Activated T-helper 2 cell treated with anti-CD3 and anti-CD28 coated beads, Interferon-gamma antibody, Interleukin-2, Interleukin-4, amounts not matched to agents 10 μg/mL and 5 μg/mL and 100 μg/mL, durations not matched to agents 14 hours and 24 hours and 36 hours (primary cell): Measurements from ENCODE around the gene IQSEC1. TPM values are rescaled to one million over a fixed set of nuclear protein-coding genes. Genes with fewer than 3 reads are reported as not detected.
"Not testable (repeated sequence)": the region's sequence is repeated elsewhere in the genome, so short reads cannot be mapped to it uniquely, and the experiment has no call there.

Experiments used
- DNase-seq: peaks from one replicate; pipeline ENCODE4 v3.0.0; 2021; ENCODE audit warnings: low spot score
- H3K27ac Mint-ChIP-seq: one replicate; pipeline ENCODE4 v1.8.0; 2021; ENCODE audit warnings: mixed read lengths
- H3K27me3 Mint-ChIP-seq: one replicate; pipeline ENCODE4 v1.8.0; 2021; ENCODE audit warnings: low read depth, mixed read lengths
- H3K36me3 Mint-ChIP-seq: one replicate; pipeline ENCODE4 v1.8.0; 2021; ENCODE audit warnings: low read depth, mixed read lengths
- H3K4me1 Mint-ChIP-seq: one replicate; pipeline ENCODE4 v1.8.0; 2021; ENCODE audit warnings: low read depth, mixed read lengths
- H3K4me3 Mint-ChIP-seq: one replicate; pipeline ENCODE4 v1.8.0; 2021; ENCODE audit warnings: low read depth, mild to moderate bottlenecking, moderate library complexity, mixed read lengths
- H3K9me3 Mint-ChIP-seq: one replicate; pipeline ENCODE4 v1.8.0; 2021; ENCODE audit warnings: mixed read lengths
- intact Hi-C: fragments of 100-400 bp; cut with micrococcal nuclease; formaldehyde crosslinking; loops from one replicate; pipeline ENCODE4 v1.15.1; 2023
- total RNA-seq: library from RNA; stranded (reverse); gene quantifications from 2 replicates; pipeline ENCODE4 v1.2.3, GENCODE V29; 2022

Gene IQSEC1
- total RNA-seq, 1 donor from 2014 or later, result 28.1 TPM

DNA sequence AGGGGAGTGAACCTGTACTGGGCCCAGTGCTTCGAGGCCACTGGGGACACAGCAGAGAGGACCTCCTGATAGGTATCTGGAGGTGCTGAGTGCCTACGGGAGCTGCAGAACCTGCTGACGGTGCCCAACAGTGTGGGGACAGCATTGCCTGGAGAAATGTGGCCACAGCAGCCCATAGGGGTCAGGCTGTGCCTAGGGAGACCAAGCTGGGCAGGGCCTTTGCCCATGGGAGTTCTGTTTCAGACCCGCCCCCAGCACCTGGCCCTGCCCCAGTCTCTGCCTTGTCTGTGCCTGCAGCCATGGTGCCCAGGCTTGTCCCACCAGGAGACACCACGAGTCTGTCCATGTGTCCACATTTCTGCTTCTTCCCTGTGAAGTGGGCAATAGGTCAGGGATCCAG lies 216.6 kb downstream of the IQSEC1 start:
- Mint-ChIP-seq H3K4me1 (no peaks in the 10 kb centered on the region), H3K27me3 (peaks cover 7% of the 10 kb centered on the region), H3K9me3 (no peaks in the 10 kb centered on the region), H3K27ac (no peak overlapping the region), H3K36me3 (no peaks in the 10 kb centered on the region), H3K4me3 (no peak overlapping the region)
- no peak for DNase-seq
- intact Hi-C loops, result no loop called here

DNA sequence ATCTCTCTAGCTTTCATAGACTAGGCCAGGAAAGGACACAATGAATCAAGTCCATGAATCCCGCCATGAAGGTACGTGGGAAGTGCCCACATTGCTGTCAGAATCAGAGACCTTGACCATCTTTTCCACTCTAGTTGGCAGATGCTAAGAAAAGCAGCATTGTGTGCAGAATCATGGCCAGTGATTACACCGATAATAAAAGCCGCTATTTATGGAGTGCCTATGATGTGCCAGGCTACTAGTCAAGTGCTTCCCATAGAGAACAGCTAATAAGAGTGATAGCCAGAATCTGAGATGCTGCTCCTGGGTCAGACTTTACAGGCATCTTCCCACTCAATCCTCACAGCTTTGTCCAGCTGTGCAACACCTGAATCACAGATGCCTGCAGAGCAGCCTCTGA lies 218.7 kb downstream of the IQSEC1 start:
- no peaks in the 10 kb centered on the region for H3K4me1 Mint-ChIP-seq
- DNase-seq, result no peak
- peaks cover 8% of the 10 kb centered on the region for H3K27me3 Mint-ChIP-seq
- intact Hi-C loops, result no loop called here
- no peak overlapping the region for H3K27ac Mint-ChIP-seq
- no peaks in the 10 kb centered on the region for H3K36me3 Mint-ChIP-seq
- no peak overlapping the region for H3K4me3 Mint-ChIP-seq
- H3K9me3 Mint-ChIP-seq, result no peaks in the 10 kb centered on the region

DNA sequence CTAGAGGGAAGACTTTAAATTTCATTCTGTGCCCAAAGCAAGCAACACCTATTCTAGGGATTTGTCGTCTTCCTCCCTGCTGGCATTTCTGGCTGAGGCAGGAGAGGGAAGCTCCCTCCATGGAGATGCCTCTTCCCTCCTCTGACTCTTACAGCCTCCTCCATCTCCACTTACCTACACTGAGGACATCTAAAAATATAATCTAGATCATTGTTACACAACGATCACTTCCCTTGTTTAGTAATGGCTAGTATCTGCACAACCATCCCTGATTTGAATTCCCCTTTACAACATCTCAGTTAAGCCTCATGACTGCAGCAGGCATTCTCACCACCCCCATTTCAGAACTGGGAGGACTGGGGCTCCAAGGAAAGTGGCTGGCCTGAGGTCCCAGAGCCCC lies 219.4 kb downstream of the IQSEC1 start:
- H3K4me1 Mint-ChIP-seq, H3K27ac Mint-ChIP-seq, intact Hi-C loops, DNase-seq, H3K9me3 Mint-ChIP-seq, H3K4me3 Mint-ChIP-seq, H3K27me3 Mint-ChIP-seq, H3K36me3 Mint-ChIP-seq: not testable (repeated sequence)

DNA sequence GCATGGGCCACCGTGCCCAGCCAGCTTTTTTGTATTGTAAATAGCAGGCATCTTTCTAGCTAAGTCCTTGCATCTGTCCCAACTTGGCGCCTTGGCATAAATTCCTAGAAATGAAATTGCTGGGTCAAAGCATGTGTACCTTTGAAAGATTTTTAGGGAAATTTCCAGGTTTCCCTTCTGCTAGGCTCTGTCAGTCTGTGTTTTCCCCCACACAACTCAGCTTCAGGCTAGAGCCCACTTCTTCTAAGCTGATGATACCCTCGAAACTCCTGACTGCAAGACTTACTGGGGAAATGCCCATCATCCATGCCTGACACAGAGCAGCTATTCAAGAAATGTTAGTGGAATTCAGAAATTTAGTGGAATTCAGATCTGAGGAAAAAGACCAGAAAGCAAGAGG lies 221.0 kb downstream of the IQSEC1 start:
- Mint-ChIP-seq H3K9me3 (no peaks in the 10 kb centered on the region), H3K27ac (no peak overlapping the region), H3K4me1 (no peaks in the 10 kb centered on the region), H3K36me3 (no peaks in the 10 kb centered on the region), H3K27me3 (peaks cover 4% of the 10 kb centered on the region), H3K4me3 (no peak overlapping the region)
- intact Hi-C loops, result no loop called here
- no peak for DNase-seq

Other genes starting within 250 kb of the IQSEC1 start
- 2,046 and 2,053 TPM in 2 replicates for gene RPL32, start 231.9 kb downstream of the IQSEC1 start, total RNA-seq